COLO829 (cell line): ENCODE results near the gene SLC16A5.
"Not testable (repeated sequence)": the region's sequence is repeated elsewhere in the genome, so short reads cannot be mapped to it uniquely, and the experiment has no call there.

Experiments
- DNase-seq: peaks from one replicate; pipeline ENCODE4 v3.0.0; 2012; ENCODE audit warnings: low spot score

Gene SLC16A5

DNA sequence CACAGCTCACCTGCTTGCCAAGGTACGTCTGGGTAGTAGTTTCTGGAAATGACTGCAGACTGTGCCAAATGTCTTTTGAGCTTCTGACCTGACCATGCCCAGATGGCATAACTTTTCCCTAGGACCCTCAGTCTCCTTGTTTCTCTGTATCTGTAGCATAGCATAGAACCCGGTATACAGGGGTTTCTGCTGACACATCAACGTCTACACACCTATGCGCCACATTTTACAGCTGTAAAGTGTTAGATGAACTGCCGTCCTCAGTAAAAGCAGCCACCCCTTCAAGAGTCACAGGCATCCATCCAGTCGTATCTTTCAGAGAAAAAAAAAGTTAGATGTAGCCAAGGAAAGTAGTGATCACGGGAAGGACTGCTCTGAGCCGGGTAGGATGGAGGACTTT lies 23.3 kb upstream of the SLC16A5 start:
- DNase-seq: no peak

DNA sequence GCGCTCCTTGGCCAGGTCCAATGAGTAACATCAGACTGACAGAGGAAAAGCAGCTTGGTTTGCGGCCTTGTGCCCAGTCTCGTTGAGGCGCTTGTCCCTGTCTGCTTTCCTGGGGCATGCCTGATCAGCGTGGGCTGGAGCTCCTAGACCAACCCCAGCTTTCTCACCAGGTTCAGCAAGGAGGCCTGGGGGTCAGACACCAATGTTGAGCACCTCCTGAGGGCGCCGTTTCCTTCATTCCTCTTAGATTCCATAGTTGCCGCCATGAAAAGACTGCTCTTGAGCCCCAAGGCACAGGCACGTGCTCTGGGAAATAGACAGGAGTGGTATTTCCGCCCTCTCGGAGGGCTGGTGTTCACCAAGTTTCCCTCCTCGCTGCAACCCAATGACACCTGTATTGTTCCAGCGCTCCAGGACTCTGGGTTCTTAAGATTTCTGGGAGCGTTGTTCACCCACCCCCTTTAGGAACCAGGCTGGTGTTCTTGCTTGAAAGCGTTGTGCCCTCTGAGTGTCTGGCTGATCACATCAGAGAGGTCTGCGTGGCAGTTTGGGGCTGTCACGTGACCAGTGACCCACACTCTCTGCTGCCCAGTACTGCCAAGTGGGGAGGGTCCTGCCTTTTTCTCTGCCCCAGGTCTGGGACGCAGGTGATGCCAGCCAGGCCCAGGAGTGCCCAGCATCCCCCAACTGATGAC lies 22.7 kb upstream of the SLC16A5 start:
- DNase-seq: no peak

DNA sequence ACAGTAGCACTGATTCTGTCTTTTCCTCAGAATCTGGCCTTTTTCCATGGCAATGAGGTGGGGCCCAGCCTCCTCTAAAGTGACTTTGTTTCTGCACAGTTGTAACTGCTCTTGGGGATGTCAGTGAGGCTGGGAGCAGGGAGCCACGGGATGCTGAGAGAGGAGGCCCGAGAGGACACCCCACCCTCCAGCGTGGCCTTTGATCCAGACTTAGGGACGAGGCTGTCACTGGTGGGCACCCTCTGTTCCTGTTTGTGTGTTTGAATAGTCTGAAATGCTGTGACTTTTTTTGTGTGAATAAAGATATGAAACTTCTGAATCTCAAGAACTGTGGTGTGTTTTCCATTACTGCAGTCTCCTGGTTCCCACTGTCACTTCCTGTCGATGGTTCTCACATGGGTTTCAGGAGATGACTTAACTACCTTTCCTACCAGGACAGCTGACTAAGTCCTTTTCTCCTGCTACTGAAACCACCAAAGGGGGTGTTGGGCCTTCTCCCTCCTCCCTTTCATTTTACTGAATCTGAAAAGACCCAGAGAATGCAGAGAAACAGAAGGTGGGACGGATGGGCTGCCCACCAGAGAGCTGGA lies 22.1 kb upstream of the SLC16A5 start:
- DNase-seq: no peak

DNA sequence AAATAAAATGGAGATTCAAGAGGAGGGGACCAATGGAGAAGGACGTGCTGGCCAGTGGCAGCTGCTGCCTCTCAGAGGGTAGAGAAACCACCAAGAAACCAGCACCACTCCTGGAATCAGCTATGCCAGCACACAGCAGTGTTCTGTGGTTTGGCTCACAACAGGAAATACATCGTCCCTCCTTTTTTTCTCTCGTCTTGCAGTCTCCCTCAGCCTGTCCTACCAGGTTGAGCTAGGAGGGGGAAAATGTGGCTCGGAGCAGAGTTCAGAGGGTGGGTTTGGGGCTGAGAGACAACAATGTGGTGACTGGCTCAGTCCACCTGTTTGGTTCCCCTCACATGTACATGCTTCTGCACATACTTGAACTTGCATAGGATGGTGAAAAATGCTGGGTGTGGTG lies 19.9 kb upstream of the SLC16A5 start:
- no peak for DNase-seq

DNA sequence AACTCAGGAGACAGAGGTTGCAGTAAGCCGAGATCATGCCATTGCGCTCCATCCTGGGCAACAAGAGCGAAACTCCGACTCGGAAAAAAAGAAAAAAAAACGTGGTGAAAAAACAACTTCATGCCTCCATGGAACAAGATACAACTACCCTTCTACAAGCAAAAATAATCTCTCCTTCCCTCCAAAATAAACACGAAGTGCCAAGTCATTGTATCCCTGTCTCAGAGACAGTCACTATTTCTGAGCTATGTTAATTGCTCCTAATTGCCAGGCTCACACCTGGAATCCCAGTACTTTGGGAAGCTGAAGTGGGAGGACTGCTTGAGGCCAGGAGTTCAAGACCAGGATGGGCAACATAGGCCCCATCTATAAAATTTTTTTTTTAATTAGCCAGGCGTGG lies 19.0 kb upstream of the SLC16A5 start:
- no peak for DNase-seq

DNA sequence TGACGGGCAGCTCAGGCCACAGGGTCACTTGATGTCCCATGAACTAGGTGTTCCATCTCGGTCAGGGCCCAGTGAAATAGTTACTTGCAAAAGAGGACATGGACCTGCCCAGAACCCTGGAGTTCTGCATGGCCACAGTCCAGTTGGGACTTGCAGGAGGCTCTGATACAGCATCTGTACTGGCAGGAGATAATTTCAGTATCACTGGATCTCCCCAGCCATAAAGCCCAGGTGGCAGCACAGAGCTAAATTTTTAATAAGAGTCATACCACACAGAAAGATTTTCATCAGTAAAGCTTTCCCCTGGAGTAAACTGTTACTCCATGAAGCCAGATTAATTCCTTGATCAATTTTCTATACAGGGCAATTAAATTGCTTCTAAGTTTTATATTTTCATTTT lies 18.0 kb upstream of the SLC16A5 start:
- DNase-seq: no peak

DNA sequence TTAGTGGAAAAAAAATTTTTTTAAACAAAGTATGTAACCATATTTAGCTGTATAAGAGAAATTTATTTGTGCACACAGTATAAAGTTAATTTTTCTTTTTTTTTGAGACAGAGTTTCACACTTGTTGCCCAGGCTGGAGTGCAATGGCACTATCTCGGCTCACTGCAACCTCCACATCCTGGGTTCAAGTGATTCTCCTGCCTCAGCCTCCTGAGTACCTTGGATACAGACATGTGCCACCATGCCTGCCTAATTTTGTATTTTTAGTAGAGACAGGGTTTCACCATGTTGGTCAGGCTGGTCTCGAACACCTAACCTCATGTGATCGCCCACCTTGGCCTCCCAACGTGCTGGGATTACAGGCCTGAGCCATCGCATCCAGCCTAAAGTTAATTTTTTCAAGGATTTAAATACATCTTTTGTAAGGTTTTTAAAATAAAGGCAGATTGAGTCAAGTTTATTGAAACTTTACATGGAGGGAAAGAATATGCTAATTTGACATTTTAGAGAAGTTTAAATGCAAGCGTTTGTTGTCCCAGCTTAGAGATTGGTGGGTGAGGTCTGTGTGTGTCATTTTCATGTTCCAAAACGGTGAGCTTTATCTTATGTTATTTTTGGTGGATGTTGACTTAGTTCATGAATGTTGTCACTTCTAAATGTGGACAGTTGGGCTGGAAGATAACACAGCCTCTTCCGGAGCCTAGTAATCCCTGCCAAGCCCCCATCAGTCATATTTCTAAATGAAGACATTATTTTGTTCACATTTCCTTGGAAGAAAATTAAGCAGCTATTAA lies 16.1 kb upstream of the SLC16A5 start:
- not testable (repeated sequence) for DNase-seq

DNA sequence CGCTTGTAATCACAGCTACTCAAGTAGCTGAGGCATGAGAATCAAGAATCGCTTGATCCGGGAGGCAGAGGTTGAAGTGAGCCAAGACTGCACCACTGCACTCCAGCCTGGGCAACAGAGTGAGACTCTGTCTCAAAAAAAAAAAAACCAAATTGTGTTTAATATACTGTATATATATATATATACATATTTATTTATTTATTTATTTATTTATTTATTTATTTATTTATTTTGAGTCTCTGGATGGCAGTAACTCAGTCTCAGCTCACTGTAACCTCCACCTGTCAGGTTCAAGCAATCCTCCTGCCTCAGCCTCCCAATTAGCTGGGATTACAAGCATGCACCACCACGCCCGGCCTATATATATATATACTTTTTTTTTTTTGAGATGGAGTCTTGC lies 14.8 kb upstream of the SLC16A5 start:
- not testable (repeated sequence) for DNase-seq

DNA sequence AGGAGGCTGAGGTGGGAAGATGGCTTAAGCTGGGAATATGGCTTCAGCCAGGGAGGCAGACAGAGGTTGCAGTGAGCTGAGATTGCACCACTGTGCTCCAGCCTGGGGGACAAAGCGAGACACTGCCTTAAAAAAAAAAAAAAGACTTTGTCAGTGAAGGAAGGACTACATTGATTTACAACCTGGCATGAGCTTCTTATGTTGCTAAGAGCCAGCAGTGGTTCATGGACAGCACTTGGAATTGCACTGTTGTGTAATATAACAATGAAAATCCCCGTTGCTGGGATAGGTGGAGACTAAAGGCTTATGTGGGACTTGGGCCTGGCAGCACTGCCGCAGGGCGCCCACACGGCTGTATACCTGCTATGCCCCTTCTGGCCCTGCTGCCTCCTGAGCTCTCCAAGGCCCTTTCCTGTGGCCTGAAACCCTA lies 14.1 kb upstream of the SLC16A5 start:
- DNase-seq: no peak

DNA sequence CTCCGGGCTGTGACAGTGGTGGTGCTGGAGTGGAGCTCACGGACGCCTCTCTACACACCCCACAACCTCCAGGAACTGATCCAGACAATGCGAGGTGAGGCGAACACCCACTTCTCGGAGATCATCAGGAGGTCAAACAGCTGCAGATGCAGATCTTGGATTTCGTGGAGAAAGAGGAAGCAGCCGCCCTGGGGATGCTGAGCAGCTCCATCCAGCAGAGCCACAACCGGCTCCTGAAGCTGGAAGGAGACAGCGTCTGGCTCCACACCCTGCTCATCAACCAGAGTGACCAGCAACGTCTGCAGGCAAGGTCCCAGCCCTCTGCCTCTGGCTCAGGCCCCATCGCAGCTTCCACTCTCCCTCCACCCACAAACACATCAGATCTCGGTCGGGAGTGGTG lies 13.2 kb upstream of the SLC16A5 start:
- no peak for DNase-seq

DNA sequence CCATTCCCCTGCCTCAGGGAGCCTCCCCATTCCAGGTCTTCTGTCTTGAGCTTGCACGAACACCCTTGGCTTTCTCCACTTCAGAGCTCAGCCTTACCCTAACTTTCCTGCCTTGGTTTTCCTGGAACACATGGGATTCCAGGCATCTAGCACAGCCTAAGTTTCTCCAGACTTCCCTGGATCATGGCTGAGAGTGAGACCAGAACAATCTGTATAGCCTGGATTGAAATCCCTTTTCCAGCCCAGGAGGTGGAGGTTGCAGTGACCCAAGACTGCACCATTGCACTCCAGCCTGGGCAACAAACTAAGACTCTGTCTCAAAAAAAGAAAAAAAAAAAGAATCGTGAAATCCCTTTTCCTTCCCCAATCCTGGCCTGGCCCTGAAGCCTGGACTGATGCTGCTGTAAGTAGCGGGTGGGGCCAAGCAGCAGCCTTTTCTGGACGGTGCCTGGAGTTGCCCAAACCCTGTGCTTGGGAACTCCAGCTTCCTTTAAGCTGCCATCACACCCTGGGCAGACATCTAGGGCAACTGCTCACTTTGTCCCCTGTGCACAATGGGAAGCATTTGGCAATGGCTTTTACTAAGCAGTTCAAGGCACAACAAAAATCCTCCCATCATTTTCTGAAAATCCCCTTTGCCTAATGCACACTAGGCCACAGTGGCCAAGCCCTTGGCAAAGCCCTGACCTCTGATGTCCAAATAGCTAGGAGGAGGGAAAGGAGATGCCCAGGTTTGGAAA lies 12.0 kb upstream of the SLC16A5 start:
- no peak for DNase-seq

DNA sequence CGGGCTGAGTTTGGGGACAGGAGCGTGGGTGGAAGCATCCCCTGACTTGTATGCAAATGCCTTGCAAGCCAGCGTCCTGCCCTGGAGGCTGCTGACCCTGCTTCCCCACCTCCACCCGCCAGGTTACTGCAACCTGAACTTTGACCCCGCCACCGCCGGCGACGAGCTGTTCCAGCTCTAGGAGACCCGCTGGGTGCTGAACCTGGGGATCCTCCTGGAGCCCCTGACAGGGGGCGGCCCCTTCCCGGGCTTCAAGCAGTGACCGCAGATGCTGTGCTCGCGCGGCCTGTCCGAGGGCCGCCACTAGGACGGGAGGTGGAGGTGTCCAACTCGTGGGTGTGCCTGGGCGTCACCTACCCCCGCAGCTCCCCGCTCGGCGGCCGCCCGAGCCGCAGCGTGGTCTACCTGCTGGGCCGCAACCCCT lies 10.7 kb upstream of the SLC16A5 start:
- DNase-seq: no peak

DNA sequence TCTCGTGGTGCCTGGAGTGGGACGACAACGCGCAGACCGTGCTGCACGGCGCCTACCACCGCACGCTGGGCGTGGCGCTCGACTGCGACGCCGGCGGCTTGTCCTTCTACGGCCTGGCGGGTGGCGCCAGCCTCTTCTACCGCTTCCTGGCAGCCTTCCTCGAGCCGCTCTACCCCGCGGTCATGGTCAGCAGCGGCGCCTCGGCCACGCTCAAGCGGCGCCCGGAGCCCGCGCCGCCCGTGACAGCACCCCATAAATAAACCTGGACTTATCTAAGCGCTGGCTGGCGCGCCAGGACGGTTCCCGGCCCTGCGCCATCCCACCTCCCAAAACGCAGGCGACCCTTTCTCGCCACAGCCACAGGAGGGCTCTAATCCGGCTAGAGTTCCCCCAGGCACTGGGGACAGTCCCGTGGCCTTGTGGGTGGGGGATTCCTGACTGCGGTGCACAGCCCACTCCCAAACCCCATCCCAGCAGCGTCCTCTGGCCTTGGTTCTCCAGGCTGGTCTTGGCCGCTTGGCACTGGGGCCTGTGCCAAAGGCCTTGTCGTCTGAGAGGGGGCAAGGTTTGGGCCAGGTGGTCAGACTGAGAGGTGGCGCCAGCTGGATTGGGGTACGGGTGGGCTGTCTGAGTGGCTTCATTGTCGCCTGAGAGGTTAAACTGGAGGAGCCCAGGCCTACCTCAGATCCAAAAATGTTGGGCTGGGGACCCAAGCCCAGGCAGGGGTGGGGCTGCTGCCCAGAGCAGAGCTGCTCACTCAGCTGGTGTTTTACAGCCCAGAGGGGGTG lies 10.1 kb upstream of the SLC16A5 start:
- no peak for DNase-seq

DNA sequence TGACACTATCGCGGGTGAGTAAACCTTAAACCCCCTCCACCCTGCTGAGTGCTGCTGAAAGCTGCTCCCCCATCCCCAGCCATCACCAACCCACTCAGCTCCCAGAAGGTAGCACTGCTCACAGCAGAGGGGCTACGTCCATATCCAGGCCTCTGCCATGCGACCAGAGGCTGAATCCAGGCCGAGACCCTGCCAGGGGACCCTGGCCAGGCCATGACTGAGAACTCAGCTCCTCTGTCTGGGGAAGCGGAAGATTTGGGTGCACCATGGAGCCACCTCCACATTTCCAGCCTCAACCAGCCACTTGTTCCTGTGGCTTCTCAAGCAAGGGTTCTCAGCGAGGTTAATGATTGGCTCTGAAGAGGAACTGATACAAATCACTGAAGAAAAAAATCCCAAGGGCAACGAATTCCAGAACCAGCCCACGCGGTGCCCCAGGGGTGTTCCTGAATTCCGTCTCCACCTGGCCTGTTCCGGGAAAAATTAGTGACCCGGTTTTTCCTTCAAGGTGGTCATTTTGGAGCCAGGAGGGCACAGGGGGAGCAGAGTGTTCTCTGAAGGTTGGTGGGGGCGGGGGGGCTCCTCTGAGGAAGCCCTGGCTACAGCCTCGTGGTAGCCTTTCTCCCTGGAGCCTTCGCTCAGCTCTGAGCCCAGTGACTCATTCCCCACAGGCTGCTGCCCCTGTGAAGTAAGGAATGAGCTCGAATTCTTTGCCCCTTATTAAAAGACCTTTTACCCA lies 9.3 kb upstream of the SLC16A5 start:
- DNase-seq: peak; percentile 62

DNA sequence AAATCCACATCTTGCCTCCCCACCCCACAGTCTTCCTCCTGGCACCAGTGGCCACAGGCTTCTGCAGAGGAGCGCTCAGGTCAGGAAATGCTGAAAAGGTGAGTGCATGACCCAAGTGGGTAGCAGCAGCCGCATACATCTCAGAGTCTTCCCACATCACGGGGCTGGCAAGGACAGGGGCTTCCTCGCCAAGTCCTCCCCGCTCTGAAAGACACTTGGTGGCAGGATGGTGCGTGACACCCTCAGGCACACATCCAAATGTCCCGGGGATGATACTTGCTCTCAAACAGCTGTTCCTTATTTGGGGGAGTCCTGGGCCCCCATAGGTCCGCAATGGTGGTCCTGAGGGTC lies 8.8 kb upstream of the SLC16A5 start:
- no peak for DNase-seq

DNA sequence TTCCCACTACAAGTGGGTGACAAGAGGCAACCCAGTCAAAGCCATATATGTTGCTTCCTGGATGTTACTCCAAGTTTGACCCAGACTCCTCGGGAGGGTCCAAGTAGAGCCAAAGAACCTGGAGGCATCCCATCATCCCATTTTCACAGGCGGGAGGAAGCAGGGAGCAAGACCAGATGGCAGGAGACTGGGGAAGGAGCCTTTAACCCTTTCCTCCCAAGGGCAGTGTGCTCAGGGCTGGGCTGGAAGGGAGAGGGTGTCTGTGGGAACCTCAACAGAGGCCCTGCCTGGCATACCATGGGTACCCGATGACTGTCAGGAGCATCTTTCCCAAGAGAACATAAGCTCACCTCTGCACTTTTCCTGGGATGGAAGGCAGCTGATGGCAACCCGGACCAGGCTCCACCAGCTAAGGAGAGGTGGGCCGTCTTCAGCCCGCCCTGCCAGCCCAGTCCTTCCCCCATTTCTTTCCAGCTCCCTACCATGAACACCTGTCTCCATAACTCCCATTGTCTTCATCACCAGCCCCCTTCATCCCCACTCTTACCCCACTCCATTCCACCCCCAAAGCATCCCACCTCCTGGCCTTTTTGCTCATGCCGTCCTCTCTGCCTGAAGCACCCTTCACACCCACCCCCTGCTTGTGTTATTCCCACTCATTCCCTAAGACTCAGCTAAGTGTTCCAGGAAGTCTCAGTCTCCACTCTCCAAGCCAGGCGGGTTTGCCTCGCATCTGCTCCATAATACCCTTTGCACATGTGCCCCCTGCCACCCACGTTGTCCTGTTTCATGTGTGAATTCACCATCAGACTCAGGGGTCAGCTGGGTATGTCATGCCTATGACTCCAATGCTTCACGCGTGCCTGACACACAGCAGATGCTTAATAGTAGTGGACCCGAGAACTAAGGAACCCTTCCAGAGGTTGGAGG lies 5.9 kb upstream of the SLC16A5 start:
- DNase-seq: no peak

DNA sequence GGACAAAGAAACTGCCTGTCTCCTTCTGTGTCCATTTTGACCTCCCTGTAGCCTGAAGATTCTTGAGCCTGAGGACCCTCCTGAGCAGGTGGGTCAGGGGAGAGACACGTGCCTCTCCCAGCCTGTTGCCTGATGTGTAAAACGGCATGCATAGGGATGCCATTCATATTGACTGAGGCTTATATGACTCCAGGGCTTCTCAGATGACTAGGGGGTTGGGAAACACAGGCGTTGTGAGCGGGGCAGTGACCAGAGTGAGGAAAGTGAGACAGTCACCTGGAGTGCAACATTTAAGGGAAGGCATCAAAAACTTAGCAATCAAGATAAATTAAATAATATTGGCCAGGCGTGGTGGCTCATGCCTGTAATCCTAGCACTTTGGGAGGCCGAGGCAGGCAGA lies 5.1 kb upstream of the SLC16A5 start:
- no peak for DNase-seq

DNA sequence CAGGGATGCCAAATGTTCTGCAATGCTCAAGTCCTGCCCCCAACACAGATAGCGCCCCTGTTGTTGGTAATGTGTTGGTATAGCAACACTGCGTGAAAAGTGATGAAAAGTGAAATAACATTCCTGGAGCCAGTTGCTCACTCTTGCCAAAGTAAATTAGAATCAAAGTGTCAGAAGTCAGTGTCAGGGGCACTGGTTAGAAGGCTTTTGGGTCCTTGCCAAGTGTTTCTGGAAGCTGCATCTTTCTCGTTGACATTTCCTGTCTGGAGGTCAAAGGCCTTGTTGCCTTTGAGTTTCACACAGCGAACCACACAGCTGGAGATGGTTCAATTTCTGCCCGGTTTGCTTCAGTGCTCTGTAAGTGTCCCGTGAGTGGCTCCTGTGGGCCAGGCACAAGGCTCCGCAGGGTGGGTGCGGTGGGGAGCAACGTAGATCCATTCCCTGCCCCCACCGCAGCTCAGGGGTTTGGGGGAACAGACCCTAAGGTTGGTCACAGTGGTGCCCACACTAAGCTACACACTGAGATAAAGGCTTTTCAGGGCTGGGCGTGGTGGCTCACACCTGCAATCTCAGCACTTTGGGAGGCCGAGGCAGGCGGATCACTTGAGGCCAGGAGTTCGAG lies 3.6 kb upstream of the SLC16A5 start:
- DNase-seq: no peak

DNA sequence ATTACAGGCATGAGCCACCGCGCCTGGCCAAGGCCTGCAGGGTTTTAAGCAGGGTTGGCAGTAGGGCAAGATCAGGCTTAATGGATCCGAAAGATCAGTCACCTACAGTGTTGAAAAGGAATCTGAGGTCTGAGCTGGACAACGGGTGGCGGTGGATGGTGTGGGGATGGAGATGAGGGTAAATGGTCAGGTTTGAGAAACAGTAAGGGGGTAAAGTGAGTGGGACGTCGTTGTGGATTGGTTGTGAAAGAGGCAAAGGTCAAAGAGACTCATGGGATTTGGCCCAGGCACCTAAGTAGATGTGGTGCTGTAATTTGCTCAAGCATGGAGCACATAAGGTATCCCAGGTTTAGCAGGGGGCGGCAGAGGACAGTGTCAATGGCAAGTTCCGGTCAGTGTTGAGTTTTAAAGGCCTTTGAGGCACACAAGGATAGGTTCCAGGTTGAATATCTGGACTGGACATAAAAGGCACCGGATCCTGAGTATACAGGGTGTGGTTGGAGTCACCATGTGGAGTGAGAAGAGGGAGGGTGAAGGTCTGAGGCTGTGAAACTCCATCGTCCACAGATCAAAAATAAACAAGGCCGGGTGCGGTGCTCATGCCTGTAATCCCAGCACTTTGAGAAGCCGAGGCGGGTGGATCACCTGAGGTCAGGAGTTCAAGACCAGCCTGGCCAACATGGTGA lies 1.1 kb upstream of the SLC16A5 start:
- no peak for DNase-seq
